SK-N-SH treated with all-trans-retinoic acid at 6 μM for 48 hours (cell line): ENCODE measurements around the gene SERGEF.

Experiments
- ATAC-seq: fragments of 200-7000 bp; cut with Tn5 transposase; 3 replicates; pipeline ENCODE4 v1.9.1; 2020; ENCODE audit warnings: mild to moderate bottlenecking, moderate library complexity
- ARNTL ChIP-seq: fragments of 450-650 bp; formaldehyde crosslinking; IDR thresholded peaks from 2 replicates; pipeline ENCODE4 v1.5.0; 2020; ENCODE audit warnings: low read depth, mild to moderate bottlenecking, moderate library complexity, borderline replicate concordance
- BACH2 ChIP-seq: fragments of 250-450 bp; sonication (Bioruptor Pico); IDR thresholded peaks from 2 replicates; pipeline ENCODE4 v1.9.0; 2021; ENCODE audit warnings: mild to moderate bottlenecking, borderline replicate concordance
- CSDC2 ChIP-seq: fragments of 250-450 bp; sonication (Bioruptor Pico); IDR thresholded peaks from 2 replicates; pipeline ENCODE4 v1.5.0; 2020; ENCODE audit warnings: mild to moderate bottlenecking, moderate library complexity
- CSRNP3 ChIP-seq: fragments of 250-450 bp; sonication (Bioruptor Pico); IDR thresholded peaks from 2 replicates; pipeline ENCODE4 v1.5.1; 2021; ENCODE audit warnings: mild to moderate bottlenecking, moderate library complexity
- ESRRG ChIP-seq: fragments of 250-450 bp; sonication (Bioruptor Pico); IDR thresholded peaks from 2 replicates; pipeline ENCODE4 v1.6.1; 2021; ENCODE audit warnings: mild to moderate bottlenecking
- GLIS3 ChIP-seq: fragments of 250-450 bp; sonication (Bioruptor Pico); IDR thresholded peaks from 2 replicates; pipeline ENCODE4 v1.5.0; 2020; ENCODE audit warnings: mild to moderate bottlenecking, moderate library complexity
- OSR1 ChIP-seq: fragments of 250-450 bp; sonication (Bioruptor Pico); IDR thresholded peaks from 2 replicates; pipeline ENCODE4 v1.8.0; 2022; ENCODE audit warnings: moderate library complexity, mild to moderate bottlenecking, inconsistent platforms
- PATZ1 ChIP-seq: fragments of 250-450 bp; sonication (Bioruptor Pico); IDR thresholded peaks from 2 replicates; pipeline ENCODE4 v1.8.0; 2020; ENCODE audit warnings: mild to moderate bottlenecking, moderate library complexity, borderline replicate concordance
- PPARA ChIP-seq: fragments of 250-450 bp; sonication (Bioruptor Pico); IDR thresholded peaks from 2 replicates; pipeline ENCODE4 v1.5.0; 2020; ENCODE audit warnings: mild to moderate bottlenecking, borderline replicate concordance
- RARB ChIP-seq: fragments of 250-450 bp; sonication (Bioruptor Pico); IDR thresholded peaks from 2 replicates; pipeline ENCODE4 v1.8.0; 2021; ENCODE audit warnings: mild to moderate bottlenecking, moderate library complexity
- SNAI2 ChIP-seq: fragments of 250-450 bp; sonication (Bioruptor Pico); IDR thresholded peaks from 2 replicates; pipeline ENCODE4 v1.5.0; 2020; ENCODE audit warnings: mild to moderate bottlenecking, moderate library complexity
- TCF4 ChIP-seq: fragments of 250-450 bp; sonication (Bioruptor Pico); IDR thresholded peaks from 2 replicates; pipeline ENCODE4 v1.8.0; 2021; ENCODE audit warnings: mild to moderate bottlenecking, moderate library complexity, borderline replicate concordance
- TOX ChIP-seq: fragments of 250-450 bp; sonication (Bioruptor Pico); IDR thresholded peaks from 2 replicates; pipeline ENCODE4 v1.8.0; 2021; ENCODE audit warnings: mild to moderate bottlenecking, moderate library complexity, borderline replicate concordance
- ZC3H10 ChIP-seq: fragments of 250-450 bp; sonication (Bioruptor Pico); IDR thresholded peaks from 2 replicates; pipeline ENCODE4 v1.5.1; 2021; ENCODE audit warnings: mild to moderate bottlenecking, moderate library complexity
- ZFP3 ChIP-seq: fragments of 250-450 bp; sonication (Bioruptor Pico); IDR thresholded peaks from 2 replicates; pipeline ENCODE4 v1.5.0; 2020; ENCODE audit warnings: mild to moderate bottlenecking, moderate library complexity
- ZFP30 ChIP-seq: fragments of 450-650 bp; formaldehyde crosslinking; IDR thresholded peaks from 2 replicates; pipeline ENCODE4 v1.5.0; 2022; ENCODE audit warnings: mild to moderate bottlenecking, moderate library complexity
- ZNF565 ChIP-seq: fragments of 450-650 bp; formaldehyde crosslinking; conservative IDR thresholded peaks from 2 replicates; pipeline ENCODE4 v1.5.0; 2020; ENCODE audit warnings: low read depth, mild to moderate bottlenecking, moderate library complexity
- ZNF70 ChIP-seq: fragments of 450-650 bp; formaldehyde crosslinking; IDR thresholded peaks from 2 replicates; pipeline ENCODE4 v1.5.0; 2020; ENCODE audit warnings: mild to moderate bottlenecking, moderate library complexity
- ZNF8 ChIP-seq: fragments of 450-650 bp; formaldehyde crosslinking; IDR thresholded peaks from 2 replicates; pipeline ENCODE4 v1.5.0; 2020; ENCODE audit warnings: mild to moderate bottlenecking, moderate library complexity
- TF ChIP-seq, protein P1 (sequence below): fragments of 250-450 bp; sonication (Bioruptor Pico); IDR thresholded peaks from 2 replicates; pipeline ENCODE4 v1.5.1; 2020; ENCODE audit warnings: low read depth, mild to moderate bottlenecking, moderate library complexity
- TF ChIP-seq, protein P2 (sequence below): fragments of 250-450 bp; sonication (Bioruptor Pico); IDR thresholded peaks from 2 replicates; pipeline ENCODE4 v1.8.0; 2021; ENCODE audit warnings: low read depth, mild to moderate bottlenecking, moderate library complexity, borderline replicate concordance
- TF ChIP-seq, protein P3 (sequence below): fragments of 250-450 bp; sonication (Bioruptor Pico); IDR thresholded peaks from 2 replicates; pipeline ENCODE4 v1.5.0; 2020; ENCODE audit warnings: mild to moderate bottlenecking, moderate library complexity

The SERGEF gene

GRCh38 chr11:17783878-17784277, 229.0 kb downstream of the SERGEF start:
- ATAC-seq, result no peak
- no peak for TF ChIP-seq BACH2 (CRISPR knock-in tag)
- no peak for TF ChIP-seq TOX (CRISPR knock-in tag)
- no peak for TF ChIP-seq TCF4 (CRISPR knock-in tag)
- TF ChIP-seq, protein P1, sequence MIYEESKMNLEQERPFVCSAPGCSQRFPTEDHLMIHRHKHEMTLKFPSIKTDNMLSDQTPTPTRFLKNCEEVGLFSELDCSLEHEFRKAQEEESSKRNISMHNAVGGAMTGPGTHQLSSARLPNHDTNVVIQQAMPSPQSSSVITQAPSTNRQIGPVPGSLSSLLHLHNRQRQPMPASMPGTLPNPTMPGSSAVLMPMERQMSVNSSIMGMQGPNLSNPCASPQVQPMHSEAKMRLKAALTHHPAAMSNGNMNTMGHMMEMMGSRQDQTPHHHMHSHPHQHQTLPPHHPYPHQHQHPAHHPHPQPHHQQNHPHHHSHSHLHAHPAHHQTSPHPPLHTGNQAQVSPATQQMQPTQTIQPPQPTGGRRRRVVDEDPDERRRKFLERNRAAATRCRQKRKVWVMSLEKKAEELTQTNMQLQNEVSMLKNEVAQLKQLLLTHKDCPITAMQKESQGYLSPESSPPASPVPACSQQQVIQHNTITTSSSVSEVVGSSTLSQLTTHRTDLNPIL (CRISPR knock-in tag), result no peak
- no peak for TF ChIP-seq CSDC2 (CRISPR knock-in tag)
- TF ChIP-seq ARNTL, result no peak
- no peak for TF ChIP-seq PATZ1 (CRISPR knock-in tag)
- no peak for TF ChIP-seq ESRRG (CRISPR knock-in tag)
- TF ChIP-seq ZNF70 (CRISPR knock-in tag), result no peak

GRCh38 chr11:17782603-17783337, 230.1 kb downstream of the SERGEF start:
- no peak for ATAC-seq
- TF ChIP-seq ZNF70 (CRISPR knock-in tag) (no peak), CSDC2 (CRISPR knock-in tag) (no peak), PATZ1 (CRISPR knock-in tag) (no peak), SNAI2 (CRISPR knock-in tag) (no peak), GLIS3 (CRISPR knock-in tag) (no peak), RARB (CRISPR knock-in tag) (no peak), OSR1 (no peak), CSRNP3 (CRISPR knock-in tag) (no peak), ZFP30 (CRISPR knock-in tag) (no peak), ZFP3 (CRISPR knock-in tag) (no peak), ZC3H10 (CRISPR knock-in tag) (no peak), ZNF8 (CRISPR knock-in tag) (no peak), PPARA (CRISPR knock-in tag) (no peak), ARNTL (no peak), TOX (CRISPR knock-in tag) (no peak), TCF4 (CRISPR knock-in tag) (no peak)
- TF ChIP-seq, protein P2, sequence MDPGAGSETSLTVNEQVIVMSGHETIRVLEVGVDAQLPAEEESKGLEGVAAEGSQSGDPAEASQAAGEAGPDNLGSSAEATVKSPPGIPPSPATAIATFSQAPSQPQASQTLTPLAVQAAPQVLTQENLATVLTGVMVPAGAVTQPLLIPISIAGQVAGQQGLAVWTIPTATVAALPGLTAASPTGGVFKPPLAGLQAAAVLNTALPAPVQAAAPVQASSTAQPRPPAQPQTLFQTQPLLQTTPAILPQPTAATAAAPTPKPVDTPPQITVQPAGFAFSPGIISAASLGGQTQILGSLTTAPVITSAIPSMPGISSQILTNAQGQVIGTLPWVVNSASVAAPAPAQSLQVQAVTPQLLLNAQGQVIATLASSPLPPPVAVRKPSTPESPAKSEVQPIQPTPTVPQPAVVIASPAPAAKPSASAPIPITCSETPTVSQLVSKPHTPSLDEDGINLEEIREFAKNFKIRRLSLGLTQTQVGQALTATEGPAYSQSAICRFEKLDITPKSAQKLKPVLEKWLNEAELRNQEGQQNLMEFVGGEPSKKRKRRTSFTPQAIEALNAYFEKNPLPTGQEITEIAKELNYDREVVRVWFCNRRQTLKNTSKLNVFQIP, result no peak

- ATAC-seq, result no peak
- no peak for TF ChIP-seq ZNF8 (CRISPR knock-in tag)
- TF ChIP-seq ZNF70 (CRISPR knock-in tag), result no peak
- no peak for TF ChIP-seq ZFP30 (CRISPR knock-in tag)
- TF ChIP-seq ZNF565 (CRISPR knock-in tag), result no peak
- TF ChIP-seq, protein P3, sequence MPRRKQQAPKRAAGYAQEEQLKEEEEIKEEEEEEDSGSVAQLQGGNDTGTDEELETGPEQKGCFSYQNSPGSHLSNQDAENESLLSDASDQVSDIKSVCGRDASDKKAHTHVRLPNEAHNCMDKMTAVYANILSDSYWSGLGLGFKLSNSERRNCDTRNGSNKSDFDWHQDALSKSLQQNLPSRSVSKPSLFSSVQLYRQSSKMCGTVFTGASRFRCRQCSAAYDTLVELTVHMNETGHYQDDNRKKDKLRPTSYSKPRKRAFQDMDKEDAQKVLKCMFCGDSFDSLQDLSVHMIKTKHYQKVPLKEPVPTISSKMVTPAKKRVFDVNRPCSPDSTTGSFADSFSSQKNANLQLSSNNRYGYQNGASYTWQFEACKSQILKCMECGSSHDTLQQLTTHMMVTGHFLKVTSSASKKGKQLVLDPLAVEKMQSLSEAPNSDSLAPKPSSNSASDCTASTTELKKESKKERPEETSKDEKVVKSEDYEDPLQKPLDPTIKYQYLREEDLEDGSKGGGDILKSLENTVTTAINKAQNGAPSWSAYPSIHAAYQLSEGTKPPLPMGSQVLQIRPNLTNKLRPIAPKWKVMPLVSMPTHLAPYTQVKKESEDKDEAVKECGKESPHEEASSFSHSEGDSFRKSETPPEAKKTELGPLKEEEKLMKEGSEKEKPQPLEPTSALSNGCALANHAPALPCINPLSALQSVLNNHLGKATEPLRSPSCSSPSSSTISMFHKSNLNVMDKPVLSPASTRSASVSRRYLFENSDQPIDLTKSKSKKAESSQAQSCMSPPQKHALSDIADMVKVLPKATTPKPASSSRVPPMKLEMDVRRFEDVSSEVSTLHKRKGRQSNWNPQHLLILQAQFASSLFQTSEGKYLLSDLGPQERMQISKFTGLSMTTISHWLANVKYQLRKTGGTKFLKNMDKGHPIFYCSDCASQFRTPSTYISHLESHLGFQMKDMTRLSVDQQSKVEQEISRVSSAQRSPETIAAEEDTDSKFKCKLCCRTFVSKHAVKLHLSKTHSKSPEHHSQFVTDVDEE (CRISPR knock-in tag), result no peak
- TF ChIP-seq BACH2 (CRISPR knock-in tag), result no peak
- no peak for TF ChIP-seq PATZ1 (CRISPR knock-in tag)
- TF ChIP-seq CSDC2 (CRISPR knock-in tag), result no peak
- TF ChIP-seq ARNTL, result no peak
- no peak for TF ChIP-seq RARB (CRISPR knock-in tag)
- no peak for TF ChIP-seq ESRRG (CRISPR knock-in tag)
These were observed 230.7 kb downstream of the SERGEF start for GRCh38 chr11:17782145-17782544.
